Ascending aorta (tissue), 2 donors: ENCODE data around the gene MYZAP. TPM values are rescaled to one million over a fixed set of nuclear protein-coding genes. Genes with fewer than 3 reads are reported as not detected.

Experiments
- DNase-seq, 2 donors: peaks; one replicate each; pipeline ENCODE4 v3.0.0-alpha.2; 2019; ENCODE audit warnings: low spot score in 2 of 2
- H3K27ac ChIP-seq, 2 donors: fragments of 200-600 bp; sonication (generic); one replicate each; pipeline ENCODE4 v1.5.1; 2016 to 2017; ENCODE audit warnings: mild to moderate bottlenecking in 1 of 2
- H3K27me3 ChIP-seq: fragments of 200-600 bp; sonication (generic); one replicate; pipeline ENCODE4 v1.5.1; 2017
- H3K36me3 ChIP-seq, 2 donors: fragments of 200-600 bp; sonication (generic); one replicate each; pipeline ENCODE4 v1.5.1; 2016
- H3K4me1 ChIP-seq, 2 donors: fragments of 200-600 bp; sonication (generic); one replicate each; pipeline ENCODE4 v1.5.1; 2016 to 2017; ENCODE audit warnings: mild to moderate bottlenecking in 1 of 2
- H3K4me3 ChIP-seq, 2 donors: fragments of 200-600 bp; sonication (generic); one replicate each; pipeline ENCODE4 v1.5.1; 2016 to 2017; ENCODE audit warnings: mild to moderate bottlenecking in 1 of 2
- H3K9me3 ChIP-seq, 2 donors: fragments of 200-600 bp; sonication (generic); one replicate each; pipeline ENCODE4 v1.5.1; 2016
- intact Hi-C: fragments of 100-400 bp; cut with DNase I; formaldehyde crosslinking; loops from one replicate; pipeline ENCODE4 v1.15.1; 2023
- total RNA-seq: library from RNA; depleted of rRNA; stranded (reverse); fragments of >200 nt; gene quantifications from one replicate; pipeline ENCODE4 v1.1.0, GENCODE V29; 2016
- TF ChIP-seq, protein P1 (sequence below), 3 experiments: fragments of 200-600 bp in 2 of 3; fragments of 450-650 bp in 1 of 3; sonication (generic) in 2 of 3; IDR thresholded peaks; one replicate each; pipeline ENCODE4 v1.5.1; 2016 to 2019; ENCODE audit warnings: antibody characterized with exemption in 3 of 3, mild to moderate bottlenecking in 1 of 3, moderate library complexity in 1 of 3

MYZAP gene
- total RNA-seq, 1 donor from 2014 or later, result 7.6 TPM

- Histone ChIP-seq H3K27ac (no peak overlapping the region), H3K27me3 (no peaks in the 10 kb centered on the region), H3K9me3 (no peaks in the 10 kb centered on the region), H3K36me3 (no peaks in the 10 kb centered on the region), H3K4me3 (no peak overlapping the region), H3K4me1 (peaks cover 0 to 5% of the 10 kb centered on the region in 2 donors)
- no peak for DNase-seq
- TF ChIP-seq, protein P1, sequence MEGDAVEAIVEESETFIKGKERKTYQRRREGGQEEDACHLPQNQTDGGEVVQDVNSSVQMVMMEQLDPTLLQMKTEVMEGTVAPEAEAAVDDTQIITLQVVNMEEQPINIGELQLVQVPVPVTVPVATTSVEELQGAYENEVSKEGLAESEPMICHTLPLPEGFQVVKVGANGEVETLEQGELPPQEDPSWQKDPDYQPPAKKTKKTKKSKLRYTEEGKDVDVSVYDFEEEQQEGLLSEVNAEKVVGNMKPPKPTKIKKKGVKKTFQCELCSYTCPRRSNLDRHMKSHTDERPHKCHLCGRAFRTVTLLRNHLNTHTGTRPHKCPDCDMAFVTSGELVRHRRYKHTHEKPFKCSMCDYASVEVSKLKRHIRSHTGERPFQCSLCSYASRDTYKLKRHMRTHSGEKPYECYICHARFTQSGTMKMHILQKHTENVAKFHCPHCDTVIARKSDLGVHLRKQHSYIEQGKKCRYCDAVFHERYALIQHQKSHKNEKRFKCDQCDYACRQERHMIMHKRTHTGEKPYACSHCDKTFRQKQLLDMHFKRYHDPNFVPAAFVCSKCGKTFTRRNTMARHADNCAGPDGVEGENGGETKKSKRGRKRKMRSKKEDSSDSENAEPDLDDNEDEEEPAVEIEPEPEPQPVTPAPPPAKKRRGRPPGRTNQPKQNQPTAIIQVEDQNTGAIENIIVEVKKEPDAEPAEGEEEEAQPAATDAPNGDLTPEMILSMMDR (IDR thresholded peaks at IDR 0.05), result no peak
- intact Hi-C loops, result no loop called here
These were observed 85.5 kb downstream of the MYZAP start for GRCh38 chr15:57677204-57677603.

DNA sequence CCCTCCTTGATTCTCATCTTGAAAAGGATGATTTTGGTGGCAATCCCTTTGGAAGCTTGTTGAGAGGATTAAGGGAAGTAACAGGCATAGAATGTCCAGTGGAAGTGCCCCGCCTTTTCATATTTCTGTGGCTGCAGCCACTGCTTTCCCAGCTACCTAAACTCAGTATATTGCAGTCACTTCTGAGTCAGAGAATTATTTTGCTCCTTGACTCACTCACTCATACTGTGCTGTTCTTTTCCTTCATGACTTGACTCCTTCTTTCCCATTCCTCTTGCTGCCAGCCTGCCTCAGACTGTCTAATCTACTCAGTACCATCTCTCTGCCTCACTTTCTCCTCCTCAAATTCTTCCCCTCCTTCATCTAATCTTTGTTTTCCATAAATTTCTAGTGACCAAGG lies 88.3 kb downstream of the MYZAP start:
- intact Hi-C loops, result no loop called here
- no peak overlapping the region for H3K4me3 ChIP-seq

GRCh38 chr15:57681011-57681410 lies 89.3 kb downstream of the MYZAP start:
- Histone ChIP-seq H3K36me3 (no peaks in the 10 kb centered on the region), H3K27ac (peak overlapping the region; percentile 62), H3K4me1 (peaks cover 0 to 8% of the 10 kb centered on the region in 2 donors), H3K27me3 (no peaks in the 10 kb centered on the region), H3K9me3 (no peaks in the 10 kb centered on the region), H3K4me3 (peak overlapping the region in 1 of 2 donors; percentile 17)
- intact Hi-C loops, result no loop called here
- DNase-seq, result no peak
- TF ChIP-seq, protein P1 (IDR thresholded peaks at IDR 0.05), result no peak

More for the DNA sequence above, 88.3 kb downstream of the MYZAP start:
- Histone ChIP-seq H3K27me3 (no peaks in the 10 kb centered on the region), H3K36me3 (no peaks in the 10 kb centered on the region), H3K9me3 (no peaks in the 10 kb centered on the region), H3K4me1 (peaks cover 0 to 5% of the 10 kb centered on the region in 2 donors), H3K27ac (peak overlapping the region; percentile 62)
- DNase-seq, result peak in 1 of 2 donors; percentile 71
- TF ChIP-seq, protein P1 (IDR thresholded peaks at IDR 0.05), result no peak

GRCh38 chr15:57683481-57683880 lies 91.8 kb downstream of the MYZAP start:
- no peaks in the 10 kb centered on the region for H3K9me3 ChIP-seq
- DNase-seq, result no peak
- no peak overlapping the region for H3K4me3 ChIP-seq
- intact Hi-C loops, result no loop called here
- H3K4me1 ChIP-seq, result peaks cover 0 to 8% of the 10 kb centered on the region in 2 donors
- H3K27me3 ChIP-seq, result no peaks in the 10 kb centered on the region
- TF ChIP-seq, protein P1 (IDR thresholded peaks at IDR 0.05), result no peak
- H3K36me3 ChIP-seq, result no peaks in the 10 kb centered on the region
- peak overlapping the region in 1 of 2 donors; percentile 19 for H3K27ac ChIP-seq

DNA sequence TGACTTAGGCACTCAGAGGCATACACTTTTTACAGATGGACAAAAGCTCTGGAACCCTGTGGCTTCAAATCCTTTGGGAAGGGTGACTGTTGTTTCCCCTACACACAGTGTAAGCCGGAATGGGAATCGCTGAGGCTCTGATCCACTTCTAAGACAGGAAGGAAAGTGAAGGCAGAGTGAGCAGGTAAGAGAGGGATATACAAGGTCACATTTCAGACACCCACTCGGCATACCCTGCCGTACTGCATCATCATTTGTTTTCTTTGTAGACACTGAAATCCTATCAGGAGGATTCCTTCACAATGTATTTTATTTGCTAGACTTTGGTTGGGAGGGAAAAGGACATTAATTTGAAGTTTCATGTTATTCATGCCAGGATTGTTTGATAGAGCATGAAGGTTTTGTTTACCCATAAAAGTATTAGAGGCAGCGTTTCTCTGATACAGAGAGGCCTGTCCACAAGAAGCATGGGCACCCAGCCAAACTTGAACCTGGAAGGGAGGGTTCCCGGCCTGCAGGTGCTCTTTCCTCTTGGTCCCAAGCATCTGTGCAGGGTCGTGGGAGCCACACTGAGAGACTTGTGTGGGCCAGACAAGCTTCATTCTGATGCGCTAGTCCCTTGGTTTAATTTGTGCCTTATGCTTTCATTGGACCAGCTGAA lies 92.9 kb downstream of the MYZAP start:
- Histone ChIP-seq H3K27me3 (no peaks in the 10 kb centered on the region), H3K9me3 (no peaks in the 10 kb centered on the region), H3K36me3 (no peaks in the 10 kb centered on the region), H3K4me1 (peaks cover 0 to 5% of the 10 kb centered on the region in 2 donors), H3K27ac (peak overlapping the region in 1 of 2 donors; percentile 1), H3K4me3 (no peak overlapping the region)
- intact Hi-C loops, result no loop called here
- TF ChIP-seq, protein P1 (IDR thresholded peaks at IDR 0.05), result no peak
- DNase-seq, result no peak
